ENCODE data around the gene MAP3K6. TPM values are rescaled to one million over a fixed set of nuclear protein-coding genes. Genes with fewer than 3 reads are reported as not detected.

MAP3K6 gene
- total RNA-seq, 2 donors from 2014 or later, result 5.5 to 14.7 TPM

GRCh38 chr1:27364696-27365371 lies 1.9 kb downstream of the MAP3K6 start:
- Mint-ChIP-seq H3K36me3 (no peaks in the 10 kb centered on the region), H3K27ac (no peak overlapping the region), H3K9me3 (no peaks in the 10 kb centered on the region)
- ATAC-seq, result no peak
- no peak for DNase-seq (ENCODE audit: low spot score in 2 of 2)

GRCh38 chr1:27363766-27364695 lies 2.7 kb downstream of the MAP3K6 start:
- no peaks in the 10 kb centered on the region for H3K9me3 Mint-ChIP-seq
- no peak overlapping the region for H3K27ac Mint-ChIP-seq
- ATAC-seq (no peak), DNase-seq (ENCODE audit: low spot score in 2 of 2) (no peak)
- no peaks in the 10 kb centered on the region for H3K36me3 Mint-ChIP-seq

DNA sequence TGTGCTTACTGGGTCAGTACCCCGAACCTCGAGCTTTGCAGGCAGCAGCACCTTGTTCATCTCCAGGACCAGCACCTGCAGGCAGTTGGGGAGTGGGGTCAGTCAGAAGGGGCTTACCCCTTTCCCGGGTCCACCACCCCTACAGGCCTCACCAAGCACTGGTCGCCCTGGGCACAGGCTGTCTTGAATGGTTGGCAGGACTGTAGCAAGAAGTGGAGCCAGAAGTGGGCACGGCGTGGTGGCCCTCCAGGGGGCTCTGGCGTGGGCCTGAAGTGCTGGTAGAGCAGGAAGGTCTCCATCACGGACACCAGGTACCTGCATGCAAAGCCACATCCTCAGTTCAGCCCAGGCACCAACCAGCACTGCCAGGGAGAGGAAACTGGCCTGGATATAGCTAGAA lies 5.2 kb downstream of the MAP3K6 start:
- no peak for ATAC-seq
- Mint-ChIP-seq H3K27ac (no peak overlapping the region), H3K9me3 (no peaks in the 10 kb centered on the region), H3K36me3 (no peaks in the 10 kb centered on the region)
- no peak for DNase-seq (ENCODE audit: low spot score in 2 of 2)

GRCh38 chr1:27361044-27361402 lies 5.7 kb downstream of the MAP3K6 start:
- ATAC-seq (no peak), DNase-seq (ENCODE audit: low spot score in 2 of 2) (no peak)
- Mint-ChIP-seq H3K27ac (peak overlapping the region in 1 of 2 donors; percentile 22), H3K9me3 (no peaks in the 10 kb centered on the region), H3K36me3 (no peaks in the 10 kb centered on the region)

DNA sequence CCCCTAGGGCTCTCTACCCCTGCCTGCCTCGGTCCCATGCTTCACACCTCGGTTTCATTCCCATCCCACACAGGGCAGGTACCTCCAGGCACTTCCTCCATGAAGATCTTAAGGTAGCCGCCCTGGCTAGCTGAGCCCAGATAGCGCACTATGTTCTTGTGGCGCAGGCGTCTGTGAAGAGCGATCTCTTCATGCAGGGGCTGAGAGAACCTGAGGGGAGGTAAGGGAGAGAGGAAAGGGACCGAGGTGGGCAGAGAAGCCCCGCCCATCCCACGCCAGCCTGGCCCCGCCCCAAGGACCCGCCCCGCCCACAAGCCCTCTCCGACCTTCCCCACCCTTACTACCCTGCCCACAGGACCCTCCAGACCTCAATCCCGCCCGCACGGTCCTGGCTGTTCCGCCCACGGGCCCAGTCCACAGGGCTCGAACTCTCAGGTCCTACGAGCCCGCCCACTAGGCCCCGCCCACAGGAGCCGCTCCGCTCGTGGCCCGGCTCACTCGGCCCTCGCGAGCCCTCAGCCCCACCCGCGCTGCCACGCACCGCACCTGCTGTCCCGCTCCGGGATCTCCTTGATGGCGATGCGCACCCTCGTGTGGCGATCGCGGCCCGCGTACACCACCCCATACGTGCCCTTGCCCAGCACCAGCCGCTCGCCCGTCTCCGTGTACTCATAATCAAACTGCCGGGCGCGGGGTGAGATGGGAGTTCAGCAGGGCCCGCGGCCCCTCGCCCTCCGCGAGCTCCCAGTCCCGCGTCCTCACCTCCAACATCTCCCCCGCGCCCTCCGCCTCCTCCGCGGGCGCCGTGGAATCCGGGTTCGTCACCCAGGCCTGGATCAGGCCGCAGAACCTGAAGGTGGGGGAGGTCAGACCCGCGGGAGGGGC lies 6.4 kb downstream of the MAP3K6 start:
- H3K36me3 Mint-ChIP-seq, result no peaks in the 10 kb centered on the region
- DNase-seq (ENCODE audit: low spot score in 2 of 2) (no peak), ATAC-seq (peak in 1 of 2 donors; percentile 34)
- H3K27ac Mint-ChIP-seq, result no peak overlapping the region
- no peaks in the 10 kb centered on the region for H3K9me3 Mint-ChIP-seq

- H3K27ac Mint-ChIP-seq, result no peak overlapping the region
- H3K9me3 Mint-ChIP-seq, result no peaks in the 10 kb centered on the region
- no peaks in the 10 kb centered on the region for H3K36me3 Mint-ChIP-seq
- ATAC-seq (no peak), DNase-seq (ENCODE audit: low spot score in 2 of 2) (no peak)
Observed at GRCh38 chr1:27359822-27360158, 7.0 kb downstream of the MAP3K6 start.

DNA sequence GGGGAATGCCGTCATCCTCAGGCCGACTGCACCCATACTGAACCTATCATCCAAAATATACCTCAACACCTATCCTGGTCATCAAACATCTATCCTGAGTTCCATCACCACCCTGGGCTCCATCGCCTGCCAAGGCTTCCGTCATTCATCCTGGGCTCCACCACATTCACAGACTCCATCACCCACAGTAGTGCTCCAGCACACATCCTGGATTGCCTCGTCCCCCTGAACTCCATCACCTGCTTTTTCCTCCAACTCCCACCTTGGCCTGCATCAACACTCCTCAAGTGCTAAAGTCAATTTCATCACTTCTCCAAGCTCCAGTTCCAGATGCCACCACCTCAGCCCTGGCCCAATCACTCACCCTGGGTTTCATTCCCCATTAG lies 7.8 kb downstream of the MAP3K6 start:
- no peak for ATAC-seq
- Mint-ChIP-seq H3K9me3 (no peaks in the 10 kb centered on the region), H3K36me3 (no peaks in the 10 kb centered on the region), H3K27ac (no peak overlapping the region)
- no peak for DNase-seq (ENCODE audit: low spot score in 2 of 2)

DNA sequence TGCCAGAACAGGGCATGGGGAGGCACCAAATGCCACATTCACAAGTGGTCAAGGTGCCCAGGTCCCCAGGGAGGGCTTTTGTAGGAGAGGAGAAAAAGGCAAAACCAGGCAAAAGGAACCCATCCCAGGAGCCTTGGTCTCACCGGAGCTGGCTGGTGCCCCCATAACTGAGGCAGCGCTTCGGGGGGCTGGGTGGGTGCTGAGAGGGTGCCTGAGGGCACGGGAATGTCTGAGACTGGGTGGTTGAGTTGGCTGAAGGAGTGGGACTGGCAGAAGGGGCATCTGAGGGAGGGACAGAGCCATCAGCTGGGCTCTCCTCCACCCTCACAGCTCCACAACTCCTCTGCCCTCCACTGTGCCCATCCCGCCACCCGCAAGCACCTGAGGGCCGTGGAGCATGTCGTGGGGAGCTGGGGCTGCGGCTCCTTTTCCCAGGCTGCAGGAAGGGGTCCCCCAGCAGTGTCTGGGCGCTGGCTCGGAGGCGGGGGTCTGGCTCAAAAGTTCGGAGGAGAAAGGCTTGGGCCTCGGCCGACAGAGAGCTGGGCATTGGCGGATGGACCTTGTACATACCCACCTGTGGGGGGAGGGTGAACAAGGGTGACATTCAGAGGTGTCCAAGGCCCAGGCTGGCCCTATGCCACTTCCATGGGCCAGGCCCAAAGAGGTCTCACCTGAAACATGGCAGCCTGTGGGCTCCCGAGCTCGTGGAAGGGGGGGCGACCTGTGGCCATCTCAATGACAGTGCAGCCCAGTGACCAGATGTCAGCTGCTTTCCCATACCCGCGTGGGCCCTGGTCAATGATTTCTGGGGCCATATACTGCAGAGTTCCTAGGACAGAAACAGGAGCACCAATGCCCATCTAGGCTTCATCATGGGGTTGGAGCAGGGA lies 8.5 kb downstream of the MAP3K6 start:
- Mint-ChIP-seq H3K27ac (peak overlapping the region in 1 of 2 donors; percentile 59), H3K9me3 (no peaks in the 10 kb centered on the region), H3K36me3 (no peaks in the 10 kb centered on the region)
- DNase-seq (ENCODE audit: low spot score in 2 of 2), result no peak
- no peak for ATAC-seq

GRCh38 chr1:27357281-27358037 lies 9.3 kb downstream of the MAP3K6 start:
- Mint-ChIP-seq H3K9me3 (no peaks in the 10 kb centered on the region), H3K27ac (peak overlapping the region in 1 of 2 donors; percentile 59), H3K36me3 (no peaks in the 10 kb centered on the region)
- DNase-seq (ENCODE audit: low spot score in 2 of 2), result peak; percentile 83 to 84
- ATAC-seq, result peak; percentile 76 to 78

- no peak for DNase-seq (ENCODE audit: low spot score in 2 of 2)
- Mint-ChIP-seq H3K36me3 (no peaks in the 10 kb centered on the region), H3K27ac (peak overlapping the region; percentile 50 to 59), H3K9me3 (no peaks in the 10 kb centered on the region)
- ATAC-seq, result peak; percentile 5 to 52
Observed at GRCh38 chr1:27356619-27357280, 10.0 kb downstream of the MAP3K6 start.

DNA sequence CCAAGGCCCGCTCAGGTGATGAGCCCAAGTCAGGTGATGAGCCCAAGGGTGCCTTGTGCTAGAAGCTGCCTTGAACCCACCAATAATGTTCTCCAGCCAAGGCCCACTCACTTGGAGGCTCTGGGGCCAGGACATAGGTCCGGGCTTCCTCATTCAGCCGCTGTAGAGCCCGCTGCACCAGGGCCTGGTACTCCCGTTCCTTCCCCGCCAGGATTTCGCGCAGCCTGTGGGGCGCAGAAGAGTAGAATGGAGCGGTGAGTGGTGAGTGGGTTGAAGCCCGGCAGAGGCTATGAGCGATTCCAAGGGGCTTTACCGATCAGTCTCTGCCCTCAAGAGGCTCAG lies 10.5 kb downstream of the MAP3K6 start:
- no peaks in the 10 kb centered on the region for H3K36me3 Mint-ChIP-seq
- H3K9me3 Mint-ChIP-seq, result no peaks in the 10 kb centered on the region

DNA sequence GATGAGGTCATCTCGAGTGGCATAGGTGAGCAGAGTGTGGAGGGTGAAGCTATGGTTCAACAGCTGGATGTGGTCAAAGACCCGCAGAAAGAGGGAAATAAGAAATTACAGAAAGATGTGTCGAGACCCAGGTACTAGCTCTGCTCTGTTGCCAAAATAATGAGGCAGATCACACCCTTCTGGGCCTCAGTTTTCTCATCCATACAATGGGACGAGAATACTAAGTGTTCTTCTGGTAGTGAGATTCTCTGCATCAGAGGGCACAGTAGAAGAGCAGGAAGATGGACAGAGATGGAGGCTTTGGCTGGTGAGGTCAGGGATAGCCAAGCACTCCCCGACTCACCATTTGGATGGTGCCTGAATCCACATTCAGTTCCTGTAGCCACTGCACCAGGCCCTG lies 11.1 kb downstream of the MAP3K6 start:
- H3K9me3 Mint-ChIP-seq, result no peaks in the 10 kb centered on the region
- H3K36me3 Mint-ChIP-seq, result no peaks in the 10 kb centered on the region
- peak overlapping the region in 1 of 2 donors; percentile 63 for H3K27ac Mint-ChIP-seq
- ATAC-seq (no peak), DNase-seq (ENCODE audit: low spot score in 2 of 2) (no peak)

More for the DNA sequence above, 10.5 kb downstream of the MAP3K6 start:
- ATAC-seq (no peak), DNase-seq (ENCODE audit: low spot score in 2 of 2) (no peak)
- peak overlapping the region in 1 of 2 donors; percentile 59 for H3K27ac Mint-ChIP-seq

DNA sequence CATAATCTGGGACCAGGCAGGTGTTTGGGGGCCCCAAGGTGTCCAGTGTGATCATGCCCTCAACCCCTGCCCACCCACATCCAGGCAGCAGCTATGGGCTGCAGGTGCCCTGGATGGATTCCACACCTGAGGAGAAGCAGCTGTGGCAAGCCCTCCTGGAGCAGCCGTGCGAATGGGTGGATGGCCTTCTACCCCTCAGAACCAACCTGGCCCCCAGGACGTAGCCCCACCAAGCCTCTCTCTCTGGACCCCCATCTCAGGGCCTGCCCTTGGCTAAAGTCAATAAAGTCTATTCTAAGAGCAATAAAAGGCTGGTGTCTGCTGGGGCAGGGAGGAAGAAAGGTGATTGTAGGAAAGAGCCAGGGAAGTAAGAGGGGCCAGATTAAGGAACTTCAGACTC lies 13.1 kb downstream of the MAP3K6 start:
- ATAC-seq (no peak), DNase-seq (ENCODE audit: low spot score in 2 of 2) (no peak)
- H3K36me3 Mint-ChIP-seq, result no peaks in the 10 kb centered on the region
- no peaks in the 10 kb centered on the region for H3K9me3 Mint-ChIP-seq
- peak overlapping the region in 1 of 2 donors; percentile 2 for H3K27ac Mint-ChIP-seq

GRCh38 chr1:27353166-27353565 lies 13.6 kb downstream of the MAP3K6 start:
- no peak for DNase-seq (ENCODE audit: low spot score in 2 of 2)
- Mint-ChIP-seq H3K27ac (no peak overlapping the region), H3K9me3 (no peaks in the 10 kb centered on the region), H3K36me3 (no peaks in the 10 kb centered on the region)
- no peak for ATAC-seq

GRCh38 chr1:27351541-27352107 lies 15.1 kb downstream of the MAP3K6 start:
- H3K27ac Mint-ChIP-seq, result peak overlapping the region in 1 of 2 donors; percentile 68
- ATAC-seq, result no peak
- H3K9me3 Mint-ChIP-seq, result no peaks in the 10 kb centered on the region
- DNase-seq (ENCODE audit: low spot score in 2 of 2), result no peak
- no peaks in the 10 kb centered on the region for H3K36me3 Mint-ChIP-seq
